HEK293T (cell line): ENCODE measurements around the gene MEIOSIN.

Experiments used
- CTCF ChIA-PET: fragments of 350-600 bp; formaldehyde crosslinking; extraction: SDS; loops from one replicate; lab custom pipeline; 2021; ENCODE audit warnings: antibody characterized with exemption, inconsistent platforms; lab: Yijun Ruan, JAX
- POLR2A ChIA-PET: fragments of 350-600 bp; formaldehyde crosslinking; extraction: SDS; loops from one replicate; lab custom pipeline; 2020; ENCODE audit warnings: antibody characterized with exemption, inconsistent platforms; lab: Yijun Ruan, JAX
- DNase-seq: peaks from one replicate; pipeline ENCODE4 v3.0.0; 2012; ENCODE audit warnings: mixed read lengths; ENCODE audit errors: extremely low spot score
- ARNT ChIP-seq: fragments of 450-650 bp; IDR thresholded peaks from 2 replicates; pipeline ENCODE4 v1.6.1; 2017; ENCODE audit warnings: mild to moderate bottlenecking
- BHLHE40 ChIP-seq: fragments of 450-650 bp; IDR thresholded peaks from 2 replicates; pipeline ENCODE4 v1.6.1; 2016; ENCODE audit warnings: mild to moderate bottlenecking, moderate library complexity, borderline replicate concordance
- CTBP1 ChIP-seq: fragments of 450-650 bp; IDR thresholded peaks from 2 replicates; pipeline ENCODE4 v1.6.1; 2016; ENCODE audit warnings: borderline replicate concordance
- ELF4 ChIP-seq: fragments of 450-650 bp; IDR thresholded peaks from 2 replicates; pipeline ENCODE4 v1.6.1; 2017; ENCODE audit warnings: antibody characterized with exemption
- FOXA1 ChIP-seq: fragments of 450-650 bp; IDR thresholded peaks from 2 replicates; pipeline ENCODE4 v1.6.1; 2016; ENCODE audit warnings: mild to moderate bottlenecking
- FOXK2 ChIP-seq: fragments of 450-650 bp; IDR thresholded peaks from 2 replicates; pipeline ENCODE4 v1.6.1; 2016; ENCODE audit warnings: mild to moderate bottlenecking
- FOXM1 ChIP-seq: fragments of 450-650 bp; IDR thresholded peaks from 2 replicates; pipeline ENCODE4 v1.6.1; 2017; ENCODE audit warnings: mild to moderate bottlenecking, borderline replicate concordance
- HDGF ChIP-seq: fragments of 450-650 bp; IDR thresholded peaks from 2 replicates; pipeline ENCODE4 v1.6.1; 2017; ENCODE audit warnings: antibody characterized with exemption, borderline replicate concordance
- L3MBTL2 ChIP-seq: fragments of 450-650 bp; conservative IDR thresholded peaks from 2 replicates; pipeline ENCODE4 v1.6.1; 2016; ENCODE audit warnings: mild to moderate bottlenecking
- LEF1 ChIP-seq: fragments of 450-650 bp; IDR thresholded peaks from 2 replicates; pipeline ENCODE4 v1.6.1; 2017; ENCODE audit warnings: mild to moderate bottlenecking, borderline replicate concordance
- NFRKB ChIP-seq: fragments of 450-650 bp; IDR thresholded peaks from 2 replicates; pipeline ENCODE4 v1.6.1; 2016; ENCODE audit warnings: mild to moderate bottlenecking, moderate library complexity
- PKNOX1 ChIP-seq: fragments of 450-650 bp; IDR thresholded peaks from 2 replicates; pipeline ENCODE4 v1.6.1; 2016
- SP1 ChIP-seq: fragments of 450-650 bp; IDR thresholded peaks from 2 replicates; pipeline ENCODE4 v1.6.1; 2017
- SUZ12 ChIP-seq: fragments of 450-650 bp; IDR thresholded peaks from 2 replicates; pipeline ENCODE4 v1.6.1; 2016; ENCODE audit warnings: mild to moderate bottlenecking
- TARDBP ChIP-seq: fragments of 450-650 bp; IDR thresholded peaks from 2 replicates; pipeline ENCODE4 v1.6.1; 2016
- ZNF384 ChIP-seq: fragments of 450-650 bp; IDR thresholded peaks from 2 replicates; pipeline ENCODE4 v1.6.1; 2016

The MEIOSIN gene

GRCh38 chr19:45763691-45764294 lies 30.6 kb downstream of the MEIOSIN start:
- POLR2A ChIA-PET, result no interaction called here
- TF ChIP-seq SUZ12 (no peak), FOXA1 (no peak), TARDBP (no peak), CTBP1 (no peak), ELF4 (no peak), SP1 (no peak), FOXM1 (no peak), FOXK2 (no peak), ZNF384 (no peak), BHLHE40 (no peak), L3MBTL2 (no peak), LEF1 (no peak), NFRKB (no peak), ARNT (no peak), PKNOX1 (no peak), HDGF (no peak)
- DNase-seq, result no peak
- CTCF ChIA-PET, result interaction anchor here (0.8 kb wide), 1 partner anchor 10 kb away, joined by 3 read pairs; no protein-coding TSS in a partner anchor

- no peak for DNase-seq
- TF ChIP-seq CTBP1 (no peak), SP1 (no peak)
- POLR2A ChIA-PET, result interaction anchor here (0.8 to 1.4 kb wide), 2 partner anchors 33 to 72 kb away, joined by 4 to 11 read pairs; partner anchors contain the start of genes FBXO46, QPCTL and SNRPD2
- CTCF ChIA-PET, result interaction anchor here (0.5 kb wide), 1 partner anchor 133 kb away, joined by 6 read pairs; no protein-coding TSS in a partner anchor
Measured at GRCh38 chr19:45764475-45764874, 31.2 kb downstream of the MEIOSIN start.

GRCh38 chr19:45764945-45765701 lies 31.9 kb downstream of the MEIOSIN start:
- POLR2A ChIA-PET, result interaction anchor here (0.8 to 1.4 kb wide), 3 partner anchors 34 to 73 kb away, joined by 3 to 11 read pairs (median 4); partner anchors contain the start of genes FBXO46, QPCTL and SNRPD2
- CTCF ChIA-PET, result interaction anchor here (0.5 to 0.6 kb wide), 2 partner anchors 42 to 133 kb away, joined by 3 to 6 read pairs; no protein-coding TSS in a partner anchor

GRCh38 chr19:45765702-45766295 lies 32.6 kb downstream of the MEIOSIN start:
- ChIA-PET POLR2A (interaction anchor here (0.9 to 1.4 kb wide), 2 partner anchors 49 to 73 kb away, joined by 3 to 11 read pairs; partner anchors contain the start of genes QPCTL and SNRPD2), CTCF (no interaction called here)
- TF ChIP-seq FOXK2, result no peak
- no peak for TF ChIP-seq HDGF
- no peak for TF ChIP-seq TARDBP
- no peak for TF ChIP-seq ZNF384
- TF ChIP-seq FOXM1, result no peak
- TF ChIP-seq PKNOX1, result no peak
- TF ChIP-seq SP1, result no peak
- no peak for TF ChIP-seq SUZ12
- no peak for TF ChIP-seq ELF4
- TF ChIP-seq FOXA1, result no peak
- no peak for TF ChIP-seq BHLHE40
- no peak for TF ChIP-seq LEF1
- DNase-seq, result no peak

More at GRCh38 chr19:45764945-45765701, 31.9 kb downstream of the MEIOSIN start:
- no peak for DNase-seq
- TF ChIP-seq TARDBP, result no peak
- TF ChIP-seq ZNF384, result no peak
- TF ChIP-seq FOXM1, result no peak
- TF ChIP-seq ELF4, result no peak
- no peak for TF ChIP-seq SP1
- TF ChIP-seq LEF1, result no peak
- no peak for TF ChIP-seq ARNT
- no peak for TF ChIP-seq HDGF
- TF ChIP-seq NFRKB, result no peak
- TF ChIP-seq BHLHE40, result no peak
- TF ChIP-seq FOXA1, result no peak
- TF ChIP-seq FOXK2, result no peak
- no peak for TF ChIP-seq L3MBTL2
- TF ChIP-seq PKNOX1, result no peak
- TF ChIP-seq CTBP1, result no peak

GRCh38 chr19:45766296-45766868 lies 33.1 kb downstream of the MEIOSIN start:
- POLR2A ChIA-PET, result interaction anchor here (4.4 kb wide), 2 partner anchors 49 to 74 kb away, joined by 46 to 52 read pairs; partner anchors contain the start of genes QPCTL and SNRPD2
- no peak for DNase-seq
- CTCF ChIA-PET, result interaction anchor here (1.6 kb wide), 1 partner anchor 73 kb away, joined by 4 read pairs; the partner anchor contains the start of gene QPCTL
- TF ChIP-seq PKNOX1, result no peak
- no peak for TF ChIP-seq FOXA1
- TF ChIP-seq ZNF384, result no peak
- TF ChIP-seq NFRKB, result no peak
- TF ChIP-seq CTBP1, result no peak
- no peak for TF ChIP-seq BHLHE40
- TF ChIP-seq LEF1, result no peak
- TF ChIP-seq ARNT, result no peak
- TF ChIP-seq HDGF, result no peak
- no peak for TF ChIP-seq SUZ12
- no peak for TF ChIP-seq L3MBTL2
- no peak for TF ChIP-seq ELF4
- no peak for TF ChIP-seq SP1
- TF ChIP-seq TARDBP, result no peak
- TF ChIP-seq FOXM1, result no peak
- TF ChIP-seq FOXK2, result no peak
